HEK293 (cell line): ENCODE data around the gene SERPINB8.
A peak's percentile ranks its signal among the peaks of the same experiment; 100 is the strongest.

Experiments
- CTCF ChIA-PET: fragments of 350-600 bp; formaldehyde crosslinking; extraction: SDS; loops from one replicate; lab custom pipeline; 2021; ENCODE audit warnings: antibody characterized with exemption; lab: Yijun Ruan, JAX
- POLR2A ChIA-PET: fragments of 300-600 bp; formaldehyde crosslinking; extraction: SDS; loops from one replicate; lab custom pipeline; 2020; ENCODE audit warnings: antibody characterized with exemption, inconsistent platforms; lab: Yijun Ruan, JAX
- H3K27ac ChIP-seq: fragments of 200-500 bp; sonication (Bioruptor generic); 2 replicates; pipeline ENCODE4 v1.5.1; 2014; ENCODE audit warnings: low read depth, low read length, control low read depth, inconsistent platforms; ENCODE audit errors: extremely low read depth
- H3K36me3 ChIP-seq, 2 experiments: fragments of 200-500 bp in 1 of 2; sonication (Bioruptor generic) in 1 of 2; 1 replicate in 1 of 2; 2 replicates in 1 of 2; pipeline ENCODE4 v1.5.1; 2014 to 2017; ENCODE audit warnings: inconsistent platforms in 2 of 2, low read length in 2 of 2; ENCODE audit not compliant: control insufficient read depth in 2 of 2, insufficient read depth in 1 of 2
- H3K4me1 ChIP-seq: fragments of 200-500 bp; sonication (Bioruptor generic); 2 replicates; pipeline ENCODE4 v1.5.1; 2014; ENCODE audit warnings: mild to moderate bottlenecking, low read length, inconsistent platforms; ENCODE audit not compliant: control insufficient read depth, insufficient read depth
- H3K4me3 ChIP-seq: 2 replicates; pipeline ENCODE4 v1.5.1; 2011; ENCODE audit warnings: low read depth, mild to moderate bottlenecking, control low read depth, low read length, moderate library complexity
- H3K9me3 ChIP-seq: fragments of 200-500 bp; sonication (Bioruptor generic); 2 replicates; pipeline ENCODE4 v1.5.1; 2014; ENCODE audit warnings: low read depth, low read length, inconsistent platforms; ENCODE audit not compliant: control insufficient read depth, insufficient read depth
- BCL11A ChIP-seq: fragments of 450-650 bp; formaldehyde crosslinking; IDR thresholded peaks from 2 replicates; pipeline ENCODE4 v1.5.1; 2016; ENCODE audit warnings: low read depth, missing biosample characterization, missing genetic modification characterization
- ELK4 ChIP-seq: IDR thresholded peaks from 2 replicates; pipeline ENCODE4 v1.6.1; 2011; ENCODE audit warnings: mild to moderate bottlenecking, low read depth, low read length, borderline replicate concordance
- HOXC10 ChIP-seq: sonication (generic); formaldehyde crosslinking; IDR thresholded peaks from 2 replicates; pipeline ENCODE4 v1.8.1; 2023; ENCODE audit warnings: mild to moderate bottlenecking, missing genetic modification reagents
- KLF8 ChIP-seq: fragments of 450-650 bp; formaldehyde crosslinking; IDR thresholded peaks from 2 replicates; pipeline ENCODE4 v1.5.1; 2016; ENCODE audit warnings: missing biosample characterization, missing genetic modification characterization
- TRIM28 ChIP-seq: IDR thresholded peaks from 2 replicates; pipeline ENCODE4 v1.6.1; 2011; ENCODE audit warnings: low read length, control low read depth, borderline replicate concordance
- YY1 ChIP-seq: fragments of 450-650 bp; formaldehyde crosslinking; IDR thresholded peaks from 2 replicates; pipeline ENCODE4 v1.5.1; 2018; ENCODE audit warnings: missing biosample characterization, missing genetic modification characterization
- ZNF112 ChIP-seq: fragments of 450-650 bp; formaldehyde crosslinking; IDR thresholded peaks from 2 replicates; pipeline ENCODE4 v1.5.0; 2017; ENCODE audit warnings: missing biosample characterization, missing genetic modification characterization
- ZNF121 ChIP-seq: fragments of 450-650 bp; formaldehyde crosslinking; IDR thresholded peaks from 2 replicates; pipeline ENCODE4 v1.5.1; 2016; ENCODE audit warnings: missing biosample characterization, missing genetic modification characterization
- ZNF248 ChIP-seq: fragments of 450-650 bp; formaldehyde crosslinking; IDR thresholded peaks from 2 replicates; pipeline ENCODE4 v1.5.1; 2017; ENCODE audit warnings: missing biosample characterization, missing genetic modification characterization
- ZNF324 ChIP-seq: fragments of 450-650 bp; formaldehyde crosslinking; IDR thresholded peaks from 2 replicates; pipeline ENCODE4 v1.5.1; 2016; ENCODE audit warnings: missing biosample characterization, missing genetic modification characterization
- ZNF341 ChIP-seq: fragments of 450-650 bp; formaldehyde crosslinking; IDR thresholded peaks from 2 replicates; pipeline ENCODE4; 2016; ENCODE audit warnings: low read depth, missing biosample characterization, missing genetic modification characterization
- ZNF501 ChIP-seq: fragments of 450-650 bp; formaldehyde crosslinking; IDR thresholded peaks from 2 replicates; pipeline ENCODE4 v1.5.1; 2016; ENCODE audit warnings: missing biosample characterization, missing genetic modification characterization
- ZNF518A ChIP-seq: fragments of 450-650 bp; formaldehyde crosslinking; conservative IDR thresholded peaks from 2 replicates; pipeline ENCODE4 v1.5.1; 2016; ENCODE audit warnings: low read depth, missing biosample characterization, missing genetic modification characterization
- ZNF544 ChIP-seq: fragments of 450-650 bp; formaldehyde crosslinking; IDR thresholded peaks from 2 replicates; pipeline ENCODE4 v1.5.0; 2017; ENCODE audit warnings: missing biosample characterization, missing genetic modification characterization
- ZNF621 ChIP-seq: fragments of 450-650 bp; formaldehyde crosslinking; IDR thresholded peaks from 2 replicates; pipeline ENCODE4 v1.5.1; 2017; ENCODE audit warnings: missing biosample characterization, missing genetic modification characterization
- ZNF623 ChIP-seq: fragments of 450-650 bp; formaldehyde crosslinking; IDR thresholded peaks from 2 replicates; pipeline ENCODE4 v1.5.1; 2016; ENCODE audit warnings: missing biosample characterization, missing genetic modification characterization
- ZNF624 ChIP-seq: fragments of 450-650 bp; formaldehyde crosslinking; IDR thresholded peaks from 2 replicates; pipeline ENCODE4 v1.5.1; 2017; ENCODE audit warnings: missing biosample characterization, missing genetic modification characterization
- ZNF701 ChIP-seq: fragments of 450-650 bp; formaldehyde crosslinking; IDR thresholded peaks from 2 replicates; pipeline ENCODE4 v1.5.1; 2016; ENCODE audit warnings: missing biosample characterization, missing genetic modification characterization
- ZNF76 ChIP-seq: fragments of 450-650 bp; formaldehyde crosslinking; IDR thresholded peaks from 2 replicates; pipeline ENCODE4; 2016; ENCODE audit warnings: low read depth, missing biosample characterization, missing genetic modification characterization, borderline replicate concordance
- ZNF785 ChIP-seq: fragments of 450-650 bp; formaldehyde crosslinking; IDR thresholded peaks from 2 replicates; pipeline ENCODE4 v1.5.1; 2016; ENCODE audit warnings: missing biosample characterization, missing genetic modification characterization
- ZNF792 ChIP-seq: fragments of 450-650 bp; formaldehyde crosslinking; IDR thresholded peaks from 2 replicates; pipeline ENCODE4 v1.5.1; 2016; ENCODE audit warnings: missing biosample characterization, missing genetic modification characterization
- TF ChIP-seq, protein P1 (sequence below): fragments of 450-650 bp; formaldehyde crosslinking; IDR thresholded peaks from 2 replicates; pipeline ENCODE4 v1.5.1; 2017; ENCODE audit warnings: missing biosample characterization, missing genetic modification characterization
- TF ChIP-seq, protein P2 (sequence below): sonication (generic); formaldehyde crosslinking; IDR thresholded peaks from 2 replicates; pipeline ENCODE4 v1.8.1; 2022; ENCODE audit warnings: mild to moderate bottlenecking, moderate library complexity, missing genetic modification reagents

Gene SERPINB8

GRCh38 chr18:63971320-63972001 is 1.6 kb downstream of the SERPINB8 start:
- H3K9me3 ChIP-seq = no peaks in the 10 kb centered on the region
- TF ChIP-seq ZNF341 (tag by site-specific recombination) = no peak
- no peak for TF ChIP-seq HOXC10 (CRISPR knock-in tag)
- no peak for TF ChIP-seq ZNF112 (tag by site-specific recombination)
- TF ChIP-seq ZNF624 (tag by site-specific recombination) = no peak
- no peak for TF ChIP-seq ZNF324 (tag by site-specific recombination)
- no peak for TF ChIP-seq ZNF785 (tag by site-specific recombination)
- no peak for TF ChIP-seq ZNF792 (tag by site-specific recombination)
- no peak for TF ChIP-seq ZNF518A (tag by site-specific recombination)
- no peak for TF ChIP-seq ZNF76
- no peak for TF ChIP-seq ZNF501 (tag by site-specific recombination)
- TF ChIP-seq YY1 (tag by site-specific recombination) = no peak
- no peak for TF ChIP-seq ELK4
- TF ChIP-seq ZNF121 (tag by site-specific recombination) = no peak
- TF ChIP-seq ZNF248 (tag by site-specific recombination) = no peak
- TF ChIP-seq, protein P1, sequence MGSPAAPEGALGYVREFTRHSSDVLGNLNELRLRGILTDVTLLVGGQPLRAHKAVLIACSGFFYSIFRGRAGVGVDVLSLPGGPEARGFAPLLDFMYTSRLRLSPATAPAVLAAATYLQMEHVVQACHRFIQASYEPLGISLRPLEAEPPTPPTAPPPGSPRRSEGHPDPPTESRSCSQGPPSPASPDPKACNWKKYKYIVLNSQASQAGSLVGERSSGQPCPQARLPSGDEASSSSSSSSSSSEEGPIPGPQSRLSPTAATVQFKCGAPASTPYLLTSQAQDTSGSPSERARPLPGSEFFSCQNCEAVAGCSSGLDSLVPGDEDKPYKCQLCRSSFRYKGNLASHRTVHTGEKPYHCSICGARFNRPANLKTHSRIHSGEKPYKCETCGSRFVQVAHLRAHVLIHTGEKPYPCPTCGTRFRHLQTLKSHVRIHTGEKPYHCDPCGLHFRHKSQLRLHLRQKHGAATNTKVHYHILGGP = no peak
- no peak for TF ChIP-seq ZNF623 (tag by site-specific recombination)
- TF ChIP-seq BCL11A (tag by site-specific recombination) = no peak
- TF ChIP-seq ZNF544 (tag by site-specific recombination) = no peak
- H3K4me1 ChIP-seq = peaks cover 9% of the 10 kb centered on the region; the same call in 1 of the 2 replicates
- H3K36me3 ChIP-seq = no peaks in the 10 kb centered on the region; a peak in 1 of 3 replicates
- ChIA-PET POLR2A (no interaction called here), CTCF (no interaction called here)
- H3K4me3 ChIP-seq = peak overlapping the region; percentile 76
- peak overlapping the region; percentile 94 for H3K27ac ChIP-seq

DNA sequence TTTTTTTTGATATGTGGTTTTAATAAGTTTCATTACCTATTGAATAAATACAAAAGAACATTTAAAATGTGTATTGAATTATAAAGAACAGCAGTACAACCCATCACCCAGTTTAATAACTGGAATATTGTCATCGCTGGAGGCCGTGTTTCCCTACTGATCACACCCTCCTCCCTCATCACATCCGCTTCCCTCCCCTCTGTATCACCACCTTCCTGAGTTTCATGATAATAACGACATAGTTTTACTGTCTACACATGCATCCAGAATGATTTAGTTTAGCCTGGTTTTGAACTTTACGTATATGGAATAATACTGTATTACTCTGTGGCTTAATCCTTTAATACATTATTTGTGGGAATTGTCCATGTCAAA is 2.1 kb downstream of the SERPINB8 start:
- peaks cover 9% of the 10 kb centered on the region; the same call in 1 of the 2 replicates for H3K4me1 ChIP-seq
- CTCF ChIA-PET = interaction anchor here (1.0 kb wide), 1 partner anchor 9 kb away, joined by 3 read pairs; no protein-coding TSS in a partner anchor
- H3K36me3 ChIP-seq = no peaks in the 10 kb centered on the region; a peak in 1 of 3 replicates
- no peaks in the 10 kb centered on the region for H3K9me3 ChIP-seq
- no peak overlapping the region for H3K4me3 ChIP-seq
- H3K27ac ChIP-seq = no peak overlapping the region
- POLR2A ChIA-PET = no interaction called here
- TF ChIP-seq, protein P2, sequence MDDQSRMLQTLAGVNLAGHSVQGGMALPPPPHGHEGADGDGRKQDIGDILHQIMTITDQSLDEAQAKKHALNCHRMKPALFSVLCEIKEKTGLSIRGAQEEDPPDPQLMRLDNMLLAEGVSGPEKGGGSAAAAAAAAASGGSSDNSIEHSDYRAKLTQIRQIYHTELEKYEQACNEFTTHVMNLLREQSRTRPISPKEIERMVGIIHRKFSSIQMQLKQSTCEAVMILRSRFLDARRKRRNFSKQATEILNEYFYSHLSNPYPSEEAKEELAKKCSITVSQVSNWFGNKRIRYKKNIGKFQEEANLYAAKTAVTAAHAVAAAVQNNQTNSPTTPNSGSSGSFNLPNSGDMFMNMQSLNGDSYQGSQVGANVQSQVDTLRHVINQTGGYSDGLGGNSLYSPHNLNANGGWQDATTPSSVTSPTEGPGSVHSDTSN (CRISPR knock-in tag) = no peak
- TF ChIP-seq KLF8 (tag by site-specific recombination) = no peak
- TF ChIP-seq ZNF518A (tag by site-specific recombination) = no peak
- TF ChIP-seq ZNF621 (tag by site-specific recombination) = no peak
- TF ChIP-seq TRIM28 = no peak
- no peak for TF ChIP-seq ZNF701 (tag by site-specific recombination)
